HepG2 (cell line): ENCODE measurements around the gene ANKRD40. TPM values are rescaled to one million over a fixed set of nuclear protein-coding genes. Genes with fewer than 3 reads are reported as not detected.

ENCODE experiments used
- ELF4 ChIP-seq: sonication (generic); formaldehyde crosslinking; IDR thresholded peaks from 2 replicates; pipeline ENCODE4 v1.5.0; 2020; ENCODE audit warnings: missing genetic modification reagents, mild to moderate bottlenecking, moderate library complexity, borderline replicate concordance
- NR2C2 ChIP-seq: sonication (generic); formaldehyde crosslinking; IDR thresholded peaks from 2 replicates; pipeline ENCODE4 v1.4.0; 2020; ENCODE audit warnings: missing genetic modification reagents, mild to moderate bottlenecking, moderate library complexity, borderline replicate concordance
- RFX3 ChIP-seq: IDR thresholded peaks from 2 replicates; pipeline ENCODE4 v1.6.1; 2016; ENCODE audit warnings: missing biosample characterization, missing genetic modification reagents
- ZNF230 ChIP-seq: sonication (generic); formaldehyde crosslinking; IDR thresholded peaks from 2 replicates; pipeline ENCODE4 v1.4.0; 2020; ENCODE audit warnings: mild to moderate bottlenecking, missing genetic modification reagents
- ZNF468 ChIP-seq: sonication (generic); formaldehyde crosslinking; IDR thresholded peaks from 2 replicates; pipeline ENCODE4 v1.8.0; 2022; ENCODE audit warnings: mild to moderate bottlenecking, moderate library complexity, missing genetic modification reagents
- ZNF720 ChIP-seq: sonication (generic); formaldehyde crosslinking; IDR thresholded peaks from 2 replicates; pipeline ENCODE4 v1.4.0; 2020; ENCODE audit warnings: missing genetic modification reagents
- polyA plus RNA-seq, 8 experiments: library from polyadenylated mRNA; depleted of rRNA in 3 of 8; stranded (reverse) in 7 of 8; unstranded in 1 of 8; fragments of >200 nt; fragmentation: Illumina TruSeq in 4 of 8; extraction: Trizol in 4 of 8; gene quantifications; 2 replicates each; pipeline versions ENCODE4 v1.2.1 to v1.2.3, GENCODE V29; 2011 to 2016; ENCODE audit warnings: low read depth in 4 of 8, missing spikeins in 1 of 8, mixed read lengths in 1 of 8; ENCODE audit not compliant: insufficient read depth in 1 of 8
- total RNA-seq, 5 experiments: library from RNA; depleted of rRNA; stranded (reverse); fragments of >200 nt; fragmentation: Illumina TruSeq; extraction: Trizol; gene quantifications; 2 replicates each; pipeline ENCODE4 v1.2.3, GENCODE V29; 2016; ENCODE audit warnings: low read depth in 1 of 5
- TF ChIP-seq, protein P1 (sequence below): sonication (generic); formaldehyde crosslinking; IDR thresholded peaks from 2 replicates; pipeline ENCODE4 v1.4.0; 2020; ENCODE audit warnings: missing genetic modification reagents, borderline replicate concordance

Gene ANKRD40
- total and polyA plus RNA-seq, 2 of the 13 experiments (the other 11 are each of a cell fraction or from before 2014, with no cell fraction given) = 35.0 to 46.4 TPM

DNA sequence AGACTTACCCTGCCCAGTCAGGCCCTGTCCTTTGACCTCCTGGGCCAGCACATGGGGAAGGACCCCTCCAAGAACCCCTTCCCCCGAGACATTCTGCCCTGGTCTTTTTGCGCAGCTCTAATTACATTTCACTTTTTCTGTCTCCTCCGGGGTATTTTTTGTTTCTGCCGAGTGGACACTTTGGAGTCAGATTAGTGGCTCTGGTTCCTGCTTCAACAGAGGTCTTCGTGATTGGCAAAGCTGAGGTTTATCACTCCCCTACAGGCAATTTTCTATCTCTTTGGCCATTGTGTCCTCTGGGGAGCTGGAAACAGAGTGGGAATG is 23.5 kb downstream of the ANKRD40 start (continued):
- TF ChIP-seq ZNF720 (CRISPR knock-in tag) (no peak), RFX3 (CRISPR knock-in tag) (no peak), ZNF468 (CRISPR knock-in tag) (no peak), ELF4 (CRISPR knock-in tag) (0 out of 2 replicates have a peak, but pooled peaks have one; percentile 15), ZNF230 (CRISPR knock-in tag) (no peak), NR2C2 (CRISPR knock-in tag) (no peak)
- TF ChIP-seq, protein P1, sequence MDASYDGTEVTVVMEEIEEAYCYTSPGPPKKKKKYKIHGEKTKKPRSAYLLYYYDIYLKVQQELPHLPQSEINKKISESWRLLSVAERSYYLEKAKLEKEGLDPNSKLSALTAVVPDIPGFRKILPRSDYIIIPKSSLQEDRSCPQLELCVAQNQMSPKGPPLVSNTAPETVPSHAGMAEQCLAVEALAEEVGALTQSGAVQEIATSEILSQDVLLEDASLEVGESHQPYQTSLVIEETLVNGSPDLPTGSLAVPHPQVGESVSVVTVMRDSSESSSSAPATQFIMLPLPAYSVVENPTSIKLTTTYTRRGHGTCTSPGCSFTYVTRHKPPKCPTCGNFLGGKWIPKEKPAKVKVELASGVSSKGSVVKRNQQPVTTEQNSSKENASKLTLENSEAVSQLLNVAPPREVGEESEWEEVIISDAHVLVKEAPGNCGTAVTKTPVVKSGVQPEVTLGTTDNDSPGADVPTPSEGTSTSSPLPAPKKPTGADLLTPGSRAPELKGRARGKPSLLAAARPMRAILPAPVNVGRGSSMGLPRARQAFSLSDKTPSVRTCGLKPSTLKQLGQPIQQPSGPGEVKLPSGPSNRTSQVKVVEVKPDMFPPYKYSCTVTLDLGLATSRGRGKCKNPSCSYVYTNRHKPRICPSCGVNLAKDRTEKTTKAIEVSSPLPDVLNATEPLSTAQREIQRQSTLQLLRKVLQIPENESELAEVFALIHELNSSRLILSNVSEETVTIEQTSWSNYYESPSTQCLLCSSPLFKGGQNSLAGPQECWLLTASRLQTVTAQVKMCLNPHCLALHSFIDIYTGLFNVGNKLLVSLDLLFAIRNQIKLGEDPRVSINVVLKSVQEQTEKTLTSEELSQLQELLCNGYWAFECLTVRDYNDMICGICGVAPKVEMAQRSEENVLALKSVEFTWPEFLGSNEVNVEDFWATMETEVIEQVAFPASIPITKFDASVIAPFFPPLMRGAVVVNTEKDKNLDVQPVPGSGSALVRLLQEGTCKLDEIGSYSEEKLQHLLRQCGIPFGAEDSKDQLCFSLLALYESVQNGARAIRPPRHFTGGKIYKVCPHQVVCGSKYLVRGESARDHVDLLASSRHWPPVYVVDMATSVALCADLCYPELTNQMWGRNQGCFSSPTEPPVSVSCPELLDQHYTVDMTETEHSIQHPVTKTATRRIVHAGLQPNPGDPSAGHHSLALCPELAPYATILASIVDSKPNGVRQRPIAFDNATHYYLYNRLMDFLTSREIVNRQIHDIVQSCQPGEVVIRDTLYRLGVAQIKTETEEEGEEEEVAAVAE (CRISPR knock-in tag) = no peak
